Stomach (tissue), 4 donors: ENCODE results near the gene PLD3.

ENCODE experiments used
- CTCF ChIP-seq, 7 experiments: fragments of 450-650 bp in 4 of 7; fragments of 200-600 bp in 3 of 7; sonication (generic) in 3 of 7; IDR thresholded peaks; one replicate each; pipeline ENCODE4 v1.5.1; 2016 to 2019; ENCODE audit warnings: antibody characterized with exemption in 7 of 7, control low read depth in 2 of 7, mild to moderate bottlenecking in 1 of 7
- EP300 ChIP-seq: sonication (generic); formaldehyde crosslinking; IDR thresholded peaks from one replicate; pipeline ENCODE4 v1.6.1; 2017; ENCODE audit warnings: antibody characterized with exemption
- POLR2A ChIP-seq, 4 donors: fragments of 450-650 bp; IDR thresholded peaks; one replicate each; pipeline ENCODE4 v1.6.1; 2016; ENCODE audit warnings: antibody characterized with exemption in 4 of 4, control low read depth in 2 of 4, mild to moderate bottlenecking in 1 of 4, moderate library complexity in 1 of 4
- POLR2AphosphoS5 ChIP-seq, 3 donors: sonication (generic); formaldehyde crosslinking; IDR thresholded peaks; one replicate each; pipeline ENCODE4 v1.6.1; 2016; ENCODE audit warnings: antibody characterized with exemption in 3 of 3

GRCh38 chr19:40403262-40403984 is 54.9 kb downstream of the PLD3 start:
- TF ChIP-seq CTCF (IDR thresholded peaks at IDR 0.05) (no peak), POLR2AphosphoS5 (IDR thresholded peaks at IDR 0.05) (peak in 2 of 3 donors; percentile 37 to 43), POLR2A (IDR thresholded peaks at IDR 0.05) (no peak), EP300 (no peak)
